Measurements from ENCODE around the gene SHKBP1. TPM values are rescaled to one million over a fixed set of nuclear protein-coding genes. Genes with fewer than 3 reads are reported as not detected.

The SHKBP1 gene
- total RNA-seq, 2 experiments from 2014 or later, result 135 to 153 TPM

DNA sequence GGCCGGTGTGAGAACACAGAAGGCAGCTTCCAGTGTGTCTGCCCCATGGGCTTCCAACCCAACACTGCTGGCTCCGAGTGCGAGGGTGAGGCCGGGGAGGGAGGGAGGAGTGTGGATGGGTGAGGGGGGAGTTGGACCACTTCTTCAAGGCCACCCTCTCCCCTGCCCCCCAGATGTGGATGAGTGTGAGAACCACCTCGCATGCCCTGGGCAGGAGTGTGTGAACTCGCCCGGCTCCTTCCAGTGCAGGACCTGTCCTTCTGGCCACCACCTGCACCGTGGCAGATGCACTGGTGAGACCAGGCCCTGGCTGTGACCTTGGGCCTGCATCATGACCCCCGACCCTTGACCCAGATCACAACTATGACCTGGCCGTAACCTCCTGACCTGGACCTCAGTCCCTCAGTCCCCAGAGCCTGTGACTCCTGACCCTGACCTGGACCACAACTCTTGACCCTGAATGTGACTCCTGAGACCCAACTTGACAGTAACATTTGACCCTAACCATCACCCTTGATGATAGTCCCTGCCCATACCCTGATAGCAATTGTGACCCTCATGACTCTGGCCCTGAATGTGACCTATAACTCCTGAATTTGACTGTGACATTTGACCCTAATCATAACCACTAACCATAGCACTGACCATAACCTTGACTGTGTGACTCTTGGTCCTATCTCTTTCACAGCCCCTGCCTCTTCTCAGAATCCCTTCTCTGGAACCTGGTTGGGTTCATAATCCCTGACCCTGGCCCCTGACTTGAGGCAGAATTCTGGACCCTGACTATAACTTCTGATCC, 35.4 kb downstream of the SHKBP1 start:
- Mint-ChIP-seq H3K4me3 (peak overlapping the region; percentile 4), H3K36me3 (peaks cover 7% of the 10 kb centered on the region)
- CTCF ChIA-PET, result interaction anchor here (1.1 to 4.6 kb wide), 2 partner anchors 23 to 88 kb away, joined by 4 to 53 read pairs; no protein-coding TSS in a partner anchor

DNA sequence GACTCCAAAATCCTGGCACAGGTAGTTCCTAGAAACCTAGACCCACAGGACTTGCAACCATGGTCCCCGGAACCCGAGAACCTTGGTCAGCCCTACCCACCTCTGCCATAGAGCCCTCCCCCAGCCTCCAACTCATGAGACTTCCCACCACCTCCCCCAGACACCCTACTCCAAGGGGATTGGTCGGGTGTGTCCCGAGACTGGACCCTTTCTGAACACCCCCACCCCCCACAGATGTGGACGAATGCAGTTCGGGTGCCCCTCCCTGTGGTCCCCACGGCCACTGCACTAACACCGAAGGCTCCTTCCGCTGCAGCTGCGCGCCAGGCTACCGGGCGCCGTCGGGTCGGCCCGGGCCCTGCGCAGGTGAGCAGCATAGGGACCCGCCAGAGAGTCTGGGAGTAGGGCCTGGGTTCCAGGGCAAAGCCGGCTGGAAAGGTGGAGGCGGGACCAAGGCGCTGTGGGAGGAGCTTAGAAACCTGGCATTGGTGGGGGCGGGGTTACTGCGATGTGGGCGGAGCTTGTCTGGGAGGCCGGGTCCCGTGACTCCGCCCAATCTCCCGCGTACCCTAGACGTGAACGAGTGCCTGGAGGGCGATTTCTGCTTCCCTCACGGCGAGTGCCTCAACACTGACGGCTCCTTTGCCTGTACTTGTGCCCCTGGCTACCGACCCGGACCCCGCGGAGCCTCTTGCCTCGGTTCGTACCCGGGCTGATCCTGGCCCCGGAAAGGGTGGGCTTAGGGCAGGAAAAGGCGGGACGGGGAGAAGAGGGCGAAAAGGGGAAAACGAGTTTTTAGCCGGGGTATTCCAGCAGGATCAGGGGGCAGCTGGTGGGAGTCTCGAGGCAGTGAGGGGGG, 36.4 kb downstream of the SHKBP1 start:
- peaks cover 44% of the 10 kb centered on the region for H3K4me1 Mint-ChIP-seq
- peak; percentile 88 for DNase-seq
- peak; percentile 8 for ATAC-seq

More for the DNA sequence above, 35.4 kb downstream of the SHKBP1 start:
- DNase-seq (peak; percentile 44), ATAC-seq (no peak)
- no peaks in the 10 kb centered on the region for H3K27me3 Mint-ChIP-seq
- peaks cover 44% of the 10 kb centered on the region for H3K4me1 Mint-ChIP-seq
- peak overlapping the region; percentile 53 for H3K27ac Mint-ChIP-seq
- H3K9me3 Mint-ChIP-seq (ENCODE audit: low read depth), result no peaks in the 10 kb centered on the region

DNA sequence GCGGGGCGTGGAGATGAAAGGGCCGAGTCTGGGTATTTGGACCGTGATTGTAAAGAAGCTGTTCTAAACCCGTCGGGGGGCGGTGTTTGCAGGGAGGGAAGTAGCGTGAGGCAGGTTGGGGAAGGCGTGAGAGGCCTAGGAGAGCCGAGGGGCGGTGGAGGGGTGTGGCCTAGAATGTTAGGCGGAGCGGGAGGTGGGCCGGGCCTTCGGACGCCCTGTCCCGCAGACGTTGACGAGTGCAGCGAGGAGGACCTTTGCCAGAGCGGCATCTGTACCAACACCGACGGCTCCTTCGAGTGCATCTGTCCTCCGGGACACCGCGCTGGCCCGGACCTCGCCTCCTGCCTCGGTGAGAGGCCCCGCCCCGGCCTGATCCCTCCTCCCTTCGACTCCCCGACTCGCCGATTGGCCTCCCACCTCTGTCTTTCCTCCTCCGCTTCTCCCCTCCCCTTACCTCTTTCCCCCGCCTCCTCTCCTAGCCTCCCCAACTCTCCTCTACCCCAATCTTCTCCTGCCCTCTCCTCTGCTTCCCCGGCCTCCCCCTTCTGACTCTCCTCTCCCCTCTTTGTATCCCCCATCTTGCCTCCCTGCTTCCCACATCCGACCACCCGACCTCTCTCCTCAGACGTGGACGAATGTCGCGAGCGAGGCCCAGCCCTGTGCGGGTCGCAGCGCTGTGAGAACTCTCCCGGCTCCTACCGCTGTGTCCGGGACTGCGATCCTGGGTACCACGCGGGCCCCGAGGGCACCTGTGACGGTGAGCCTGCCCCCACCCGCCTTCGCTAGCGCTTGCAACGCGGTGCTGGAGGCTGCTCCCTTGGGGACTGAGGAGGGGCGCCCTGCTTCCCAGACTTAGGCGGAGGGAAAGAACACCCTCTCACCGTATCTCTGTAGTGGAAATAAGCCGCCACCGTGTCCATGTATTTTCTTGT, 37.3 kb downstream of the SHKBP1 start:
- CTCF ChIA-PET, result interaction anchor here (0.9 to 4.6 kb wide), 8 partner anchors 12 to 148 kb away, joined by 3 to 65 read pairs (median 4); partner anchors contain the start of genes BLVRB and LTBP4
- no peaks in the 10 kb centered on the region for H3K27me3 Mint-ChIP-seq
- H3K4me1 Mint-ChIP-seq, result peaks cover 42% of the 10 kb centered on the region
- H3K27ac Mint-ChIP-seq, result peak overlapping the region; percentile 96
- ATAC-seq, result peak; percentile 70
- H3K9me3 Mint-ChIP-seq (ENCODE audit: low read depth), result no peaks in the 10 kb centered on the region
- peaks cover 8% of the 10 kb centered on the region for H3K36me3 Mint-ChIP-seq
- peak; percentile 93 for DNase-seq
- peak overlapping the region; percentile 91 for H3K4me3 Mint-ChIP-seq

More for the DNA sequence above, 36.4 kb downstream of the SHKBP1 start:
- H3K36me3 Mint-ChIP-seq, result peaks cover 8% of the 10 kb centered on the region
- peak overlapping the region; percentile 91 for H3K4me3 Mint-ChIP-seq
- CTCF ChIA-PET, result interaction anchor here (0.9 to 4.6 kb wide), 8 partner anchors 11 to 148 kb away, joined by 3 to 65 read pairs (median 4); partner anchors contain the start of genes BLVRB and LTBP4
- H3K9me3 Mint-ChIP-seq (ENCODE audit: low read depth), result no peaks in the 10 kb centered on the region
- H3K27ac Mint-ChIP-seq, result peak overlapping the region; percentile 96
- no peaks in the 10 kb centered on the region for H3K27me3 Mint-ChIP-seq

DNA sequence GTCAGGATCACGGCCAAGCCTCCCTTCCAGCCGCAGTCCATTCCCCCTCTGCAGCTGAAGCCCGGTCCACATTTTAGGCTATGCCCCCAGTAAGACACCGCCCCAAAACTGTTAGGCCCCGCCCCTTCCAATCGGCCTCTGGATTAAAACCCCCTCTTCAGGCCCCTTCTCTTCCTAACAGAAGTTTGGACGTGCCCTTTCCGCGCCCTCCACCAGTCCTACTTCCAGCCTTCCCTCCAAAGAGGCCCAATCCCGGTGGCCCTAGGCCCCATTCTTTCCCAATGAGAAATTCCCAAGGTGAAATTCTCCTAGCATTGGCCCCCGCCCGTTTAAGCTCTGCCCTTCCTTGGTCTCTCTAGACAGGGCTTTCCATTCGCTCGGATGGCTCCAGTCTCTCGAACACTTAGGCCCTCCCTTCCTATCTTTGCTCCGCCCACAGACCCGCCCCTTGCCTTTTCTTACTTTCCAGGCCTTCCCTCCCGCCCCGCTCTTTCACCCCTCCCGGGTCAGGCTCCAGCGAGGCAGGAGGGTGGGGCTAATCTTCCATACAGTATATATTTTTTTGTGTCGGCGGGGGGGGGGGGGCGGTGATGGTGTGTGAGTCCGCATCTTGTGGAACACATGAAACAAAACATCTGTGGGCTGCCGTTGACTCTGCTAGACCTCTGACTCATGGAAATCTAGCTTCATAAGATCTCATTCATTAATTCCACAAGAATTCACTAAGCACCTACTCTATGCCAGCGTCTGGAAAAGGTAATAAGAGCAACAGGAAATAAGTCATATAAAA, 38.1 kb downstream of the SHKBP1 start:
- no peaks in the 10 kb centered on the region for H3K9me3 Mint-ChIP-seq (ENCODE audit: low read depth)
- DNase-seq, result peak; percentile 90
- peaks cover 10% of the 10 kb centered on the region for H3K36me3 Mint-ChIP-seq
- no peaks in the 10 kb centered on the region for H3K27me3 Mint-ChIP-seq
- CTCF ChIA-PET, result interaction anchor here (0.6 to 4.6 kb wide), 9 partner anchors 11 to 273 kb away, joined by 3 to 65 read pairs (median 4); partner anchors contain the start of genes BLVRB and LTBP4
- peak overlapping the region; percentile 91 for H3K4me3 Mint-ChIP-seq
- H3K27ac Mint-ChIP-seq, result peak overlapping the region; percentile 96
- peaks cover 36% of the 10 kb centered on the region for H3K4me1 Mint-ChIP-seq
- peak; percentile 37 for ATAC-seq

DNA sequence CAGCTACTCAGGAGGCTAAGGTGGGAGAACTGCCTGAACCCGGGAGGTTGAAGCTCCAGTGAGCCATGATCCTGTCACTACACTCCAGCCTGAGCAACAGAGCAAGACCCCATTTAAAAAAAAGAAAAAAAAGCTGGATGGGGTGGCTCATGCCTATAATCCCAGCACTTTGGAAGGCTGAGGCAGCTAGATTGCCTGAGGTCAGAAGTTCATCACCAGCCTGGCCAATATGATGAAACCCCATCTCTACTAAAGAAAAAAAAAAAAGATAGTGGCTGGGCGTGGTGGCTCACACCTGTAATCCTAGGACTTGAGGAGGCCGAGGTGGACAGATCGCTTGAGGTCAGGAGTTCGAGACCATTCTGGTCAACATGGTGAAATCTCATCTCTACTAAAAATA, 39.5 kb downstream of the SHKBP1 start:
- Mint-ChIP-seq H3K27me3 (no peaks in the 10 kb centered on the region), H3K9me3 (ENCODE audit: low read depth) (no peaks in the 10 kb centered on the region), H3K4me3 (no peak overlapping the region), H3K36me3 (peaks cover 13% of the 10 kb centered on the region), H3K4me1 (peaks cover 26% of the 10 kb centered on the region), H3K27ac (no peak overlapping the region)
- ATAC-seq, result no peak
- CTCF ChIA-PET, result interaction anchor here (4.5 to 4.6 kb wide), 2 partner anchors 15 to 18 kb away, joined by 53 to 65 read pairs; partner anchors contain the start of gene LTBP4
- no peak for DNase-seq

DNA sequence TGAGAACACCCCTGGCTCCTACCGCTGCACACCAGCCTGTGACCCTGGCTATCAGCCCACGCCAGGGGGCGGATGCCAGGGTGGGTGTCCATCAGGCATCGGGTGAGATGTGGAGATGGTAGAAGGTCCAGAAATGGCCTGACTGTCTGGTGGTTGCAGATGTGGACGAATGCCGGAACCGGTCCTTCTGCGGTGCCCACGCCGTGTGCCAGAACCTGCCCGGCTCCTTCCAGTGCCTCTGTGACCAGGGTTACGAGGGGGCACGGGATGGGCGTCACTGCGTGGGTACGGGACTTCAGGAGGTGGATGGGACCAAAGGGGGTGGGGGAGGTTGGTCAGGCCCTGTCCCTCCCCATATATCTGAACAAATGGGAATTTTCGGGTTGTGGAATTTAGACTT, 40.3 kb downstream of the SHKBP1 start:
- Mint-ChIP-seq H3K9me3 (ENCODE audit: low read depth) (no peaks in the 10 kb centered on the region), H3K4me1 (peaks cover 26% of the 10 kb centered on the region), H3K4me3 (no peak overlapping the region), H3K27me3 (no peaks in the 10 kb centered on the region), H3K36me3 (peaks cover 16% of the 10 kb centered on the region), H3K27ac (no peak overlapping the region)
- CTCF ChIA-PET, result interaction anchor here (4.5 to 4.6 kb wide), 2 partner anchors 15 to 18 kb away, joined by 53 to 65 read pairs; partner anchors contain the start of gene LTBP4
- no peak for ATAC-seq
- DNase-seq, result no peak

DNA sequence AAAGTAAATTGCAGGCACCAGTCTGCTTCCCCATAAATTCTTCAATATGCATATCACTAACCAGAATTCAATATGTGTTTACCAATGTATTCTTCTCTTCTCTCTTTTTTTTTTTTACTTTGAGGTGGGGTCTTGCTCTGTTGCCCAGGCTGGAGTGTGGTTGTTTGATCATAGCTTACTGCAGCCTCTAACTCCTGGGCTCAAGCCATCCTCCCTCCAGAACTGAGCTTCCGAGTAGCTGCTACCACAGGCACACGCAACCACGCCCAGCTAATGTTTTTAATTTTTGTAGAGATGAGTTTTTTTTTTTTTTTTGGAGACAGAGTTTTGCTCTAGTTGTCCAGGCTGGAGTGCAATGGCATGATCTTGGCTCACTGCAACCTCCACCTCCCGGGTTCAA, 41.3 kb downstream of the SHKBP1 start:
- H3K4me1 Mint-ChIP-seq, result peaks cover 19% of the 10 kb centered on the region

DNA sequence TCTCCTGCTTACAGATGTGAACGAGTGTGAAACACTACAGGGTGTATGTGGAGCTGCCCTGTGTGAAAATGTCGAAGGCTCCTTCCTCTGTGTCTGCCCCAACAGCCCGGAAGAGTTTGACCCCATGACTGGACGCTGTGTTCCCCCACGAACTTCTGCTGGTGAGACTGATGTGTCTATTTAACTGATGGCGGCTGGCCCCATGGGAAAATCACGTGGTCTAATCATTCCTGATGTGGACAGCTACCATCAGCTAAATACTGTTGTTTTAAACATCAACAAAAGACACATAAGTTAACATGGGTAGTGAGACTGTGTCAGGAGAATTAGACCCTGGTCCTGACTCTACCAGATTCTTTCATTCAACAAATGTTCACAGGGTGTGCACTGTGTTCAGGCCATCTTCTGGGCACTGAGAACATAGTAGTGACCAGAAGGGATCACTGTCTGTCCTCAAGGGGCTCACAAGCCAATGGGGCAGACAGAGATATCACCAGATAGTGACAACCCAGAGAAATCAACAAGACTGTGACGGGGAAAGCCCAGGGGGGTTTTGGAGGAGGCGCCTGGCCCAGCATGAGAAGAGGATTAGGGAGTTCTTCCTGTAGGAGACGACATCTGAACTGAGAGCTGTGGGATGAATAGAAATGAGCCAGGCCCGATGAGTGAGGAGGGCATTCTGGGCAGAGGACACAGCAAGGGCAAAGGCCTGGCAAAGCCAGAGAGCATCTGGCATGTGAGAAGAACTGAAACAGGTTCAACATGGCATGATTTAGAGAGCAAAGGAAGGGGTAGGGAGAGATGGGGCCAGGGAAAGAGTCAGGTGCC, 42.9 kb downstream of the SHKBP1 start:
- H3K27me3 Mint-ChIP-seq, result no peaks in the 10 kb centered on the region
- no peaks in the 10 kb centered on the region for H3K9me3 Mint-ChIP-seq (ENCODE audit: low read depth)
- CTCF ChIA-PET, result interaction anchor here (2.1 to 7.4 kb wide), 3 partner anchors 15 to 19 kb away, joined by 5 to 73 read pairs (median 15); no protein-coding TSS in a partner anchor
- no peak for DNase-seq
- no peak for ATAC-seq
- peaks cover 18% of the 10 kb centered on the region for H3K36me3 Mint-ChIP-seq
- H3K27ac Mint-ChIP-seq, result no peak overlapping the region
- no peak overlapping the region for H3K4me3 Mint-ChIP-seq
- H3K4me1 Mint-ChIP-seq, result peaks cover 12% of the 10 kb centered on the region

More for the DNA sequence above, 41.3 kb downstream of the SHKBP1 start:
- ATAC-seq, result no peak
- Mint-ChIP-seq H3K27me3 (no peaks in the 10 kb centered on the region), H3K36me3 (peaks cover 17% of the 10 kb centered on the region), H3K27ac (no peak overlapping the region), H3K9me3 (ENCODE audit: low read depth) (no peaks in the 10 kb centered on the region), H3K4me3 (no peak overlapping the region)
- CTCF ChIA-PET, result interaction anchor here (0.7 to 2.4 kb wide), 3 partner anchors 17 to 445 kb away, joined by 3 to 15 read pairs (median 3); no protein-coding TSS in a partner anchor
- DNase-seq, result no peak

DNA sequence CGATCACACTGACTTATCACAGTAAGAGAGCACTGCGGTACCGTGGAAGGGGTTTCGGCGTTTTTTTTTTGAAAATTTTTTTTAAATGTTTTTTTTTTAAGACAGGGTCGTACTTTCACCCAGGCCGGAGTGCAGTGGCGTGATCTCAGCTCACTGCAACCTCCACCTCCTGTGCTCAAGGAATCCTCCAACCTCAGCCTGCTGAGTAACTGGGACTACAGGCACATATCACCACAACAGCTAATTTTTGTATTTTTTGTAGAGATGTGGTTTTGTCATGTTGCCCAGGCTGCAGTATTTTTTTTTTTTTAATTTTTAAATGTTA, 43.5 kb downstream of the SHKBP1 start:
- DNase-seq (no peak), ATAC-seq (no peak)
- peaks cover 19% of the 10 kb centered on the region for H3K36me3 Mint-ChIP-seq
- CTCF ChIA-PET, result interaction anchor here (2.1 to 7.4 kb wide), 2 partner anchors 14 to 18 kb away, joined by 5 to 73 read pairs; no protein-coding TSS in a partner anchor
- no peak overlapping the region for H3K4me3 Mint-ChIP-seq
- H3K27ac Mint-ChIP-seq, result no peak overlapping the region
- H3K9me3 Mint-ChIP-seq (ENCODE audit: low read depth), result no peaks in the 10 kb centered on the region
- peaks cover 10% of the 10 kb centered on the region for H3K4me1 Mint-ChIP-seq
- H3K27me3 Mint-ChIP-seq, result no peaks in the 10 kb centered on the region

DNA sequence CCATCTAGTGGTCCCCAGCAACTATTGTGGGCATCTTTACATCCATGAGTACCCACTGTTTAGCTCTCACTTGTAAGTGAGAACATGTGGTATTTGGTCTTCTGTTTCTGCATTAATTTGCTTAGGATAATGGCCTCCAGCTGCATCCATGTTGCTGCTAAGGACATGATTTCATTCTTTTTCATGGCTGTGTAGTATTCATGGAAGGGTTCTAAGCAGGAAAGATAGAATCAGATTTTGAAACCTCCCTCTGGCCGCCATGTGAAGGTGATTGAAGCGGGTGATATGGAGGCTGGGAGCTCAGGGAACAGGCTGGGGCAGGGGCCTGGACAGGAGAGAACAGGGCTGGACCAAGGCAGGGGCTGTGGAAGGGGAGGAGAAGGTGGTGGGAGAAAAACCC, 44.6 kb downstream of the SHKBP1 start:
- ATAC-seq (no peak), DNase-seq (no peak)
- Mint-ChIP-seq H3K36me3 (peaks cover 17% of the 10 kb centered on the region), H3K27ac (no peak overlapping the region), H3K27me3 (no peaks in the 10 kb centered on the region), H3K9me3 (ENCODE audit: low read depth) (no peaks in the 10 kb centered on the region), H3K4me1 (peaks cover 12% of the 10 kb centered on the region), H3K4me3 (no peak overlapping the region)
- CTCF ChIA-PET, result interaction anchor here (0.8 to 7.4 kb wide), 3 partner anchors 13 to 72 kb away, joined by 3 to 73 read pairs (median 5); no protein-coding TSS in a partner anchor

Data from activated CD8-positive, alpha-beta memory T cell treated with anti-CD3 and anti-CD28 coated beads, Interleukin-2, amount 10 ng/mL, durations not matched to agents 7 days and 5 days (primary cell).